Kidney epithelial cell (primary cell): ENCODE data around the gene GRIK1. TPM values are rescaled to one million over a fixed set of nuclear protein-coding genes. Genes with fewer than 3 reads are reported as not detected.
"Not testable (repeated sequence)": the region's sequence is repeated elsewhere in the genome, so short reads cannot be mapped to it uniquely, and the experiment has no call there.

ENCODE experiments used
- DNase-seq: peaks from one replicate; pipeline ENCODE4 v3.0.0-alpha.2; 2010; ENCODE audit warnings: low read depth
- H3K27me3 ChIP-seq: 2 replicates; pipeline ENCODE4 v1.6.0; 2011; ENCODE audit warnings: low read length; ENCODE audit not compliant: control insufficient read depth, insufficient read depth
- H3K36me3 ChIP-seq: 2 replicates; pipeline ENCODE4 v1.5.1; 2011; ENCODE audit warnings: low read length; ENCODE audit not compliant: control insufficient read depth, insufficient read depth
- H3K4me3 ChIP-seq: 2 replicates; pipeline ENCODE4 v1.5.1; 2011; ENCODE audit warnings: low read depth, mild to moderate bottlenecking, control low read depth, low read length
- CTCF ChIP-seq: IDR thresholded peaks from 2 replicates; pipeline ENCODE4 v1.5.1; 2011; ENCODE audit warnings: mild to moderate bottlenecking, moderate library complexity, low read length, control low read depth, inconsistent platforms; ENCODE audit not compliant: insufficient read depth, poor library complexity, severe bottlenecking
- total RNA-seq: library from RNA; depleted of rRNA; stranded (reverse); fragments of >200 nt; gene quantifications from 2 replicates; pipeline ENCODE4 v1.2.3, GENCODE V29; 2015

Gene GRIK1
- total RNA-seq, 1 donor from 2014 or later = not detected

- Histone ChIP-seq H3K27me3 (no peaks in the 10 kb centered on the region), H3K4me3 (no peak overlapping the region), H3K36me3 (no peaks in the 10 kb centered on the region)
- no peak for DNase-seq
- no peak for TF ChIP-seq CTCF
Measured at GRCh38 chr21:29613021-29613420, 326.8 kb downstream of the GRIK1 start.

GRCh38 chr21:29610779-29611360, 328.9 kb downstream of the GRIK1 start:
- no peak for TF ChIP-seq CTCF
- Histone ChIP-seq H3K27me3 (no peaks in the 10 kb centered on the region), H3K36me3 (no peaks in the 10 kb centered on the region), H3K4me3 (no peak overlapping the region)
- no peak for DNase-seq

- DNase-seq = no peak
- Histone ChIP-seq H3K27me3 (no peaks in the 10 kb centered on the region), H3K4me3 (no peak overlapping the region), H3K36me3 (no peaks in the 10 kb centered on the region)
- no peak for TF ChIP-seq CTCF
Measured at GRCh38 chr21:29606613-29607012, 333.2 kb downstream of the GRIK1 start.

- H3K27me3 ChIP-seq, DNase-seq, H3K4me3 ChIP-seq, H3K36me3 ChIP-seq: not testable (repeated sequence)
Measured at GRCh38 chr21:29605219-29605618, 334.6 kb downstream of the GRIK1 start.

- DNase-seq = no peak
Measured at GRCh38 chr21:29604076-29604475, 335.7 kb downstream of the GRIK1 start.

GRCh38 chr21:29601047-29601446, 338.7 kb downstream of the GRIK1 start:
- DNase-seq = no peak
- no peak overlapping the region for H3K4me3 ChIP-seq
- H3K27me3 ChIP-seq = no peaks in the 10 kb centered on the region
- H3K36me3 ChIP-seq = no peaks in the 10 kb centered on the region
- no peak for TF ChIP-seq CTCF

More at GRCh38 chr21:29604076-29604475, 335.7 kb downstream of the GRIK1 start:
- Histone ChIP-seq H3K4me3 (no peak overlapping the region), H3K36me3 (no peaks in the 10 kb centered on the region), H3K27me3 (no peaks in the 10 kb centered on the region)
- no peak for TF ChIP-seq CTCF
